K562 (cell line): Measurements from ENCODE around the gene DDX23. TPM values are rescaled to one million over a fixed set of nuclear protein-coding genes. Genes with fewer than 3 reads are reported as not detected.

Experiments used
- ATAC-seq: fragments of 200-7000 bp; cut with Tn5 transposase; 3 replicates; pipeline ENCODE4 v1.9.1; 2020; ENCODE audit warnings: moderate library complexity
- BruUV-seq: library from RNA; stranded (reverse); fragments of 400-500 nt; replicated peaks from 2 replicates; lab custom pipeline; 2021; lab: Mats Ljungman, UMichigan
- CTCF ChIA-PET: fragments of 300-600 bp; formaldehyde crosslinking; extraction: SDS; loops from one replicate; lab custom pipeline; 2021; ENCODE audit warnings: low intra/inter-chr PET ratio; lab: Yijun Ruan, JAX
- POLR2A ChIA-PET: fragments of 300-600, 350-650 bp; sonication (Branson Sonifier 250); formaldehyde crosslinking; extraction: SDS; loops from one replicate; lab custom pipeline; 2021; ENCODE audit warnings: antibody characterized with exemption, inconsistent platforms; lab: Yijun Ruan, JAX
- DNase-seq, 4 experiments: peaks; one replicate each; pipeline versions ENCODE4 v3.0.0 to v3.0.0-alpha.2; 2011 to 2018; ENCODE audit warnings: low spot score in 3 of 4, mixed read lengths in 3 of 4; ENCODE audit errors: extremely low read depth in 1 of 4
- FAIRE-seq: peaks from 2 replicates; lab custom pipeline; 2011; peaks lifted over from hg19 to GRCh38; lab: Jason Lieb, UNC
- H2AFZ ChIP-seq: 2 replicates; pipeline ENCODE4 v1.6.0; 2011; ENCODE audit warnings: low read depth, low read length, control low read depth, inconsistent platforms
- H3K27ac ChIP-seq: fragments of 200-600 bp; 3 replicates; pipeline ENCODE4 v1.8.0; 2011; ENCODE audit warnings: low read depth, mild to moderate bottlenecking, control low read depth, inconsistent platforms, low read length, moderate library complexity, mixed read lengths; ENCODE audit errors: extremely low read depth
- H3K27me3 ChIP-seq, 2 experiments: fragments of 300-600 bp in 1 of 2; 2 replicates in 1 of 2; 3 replicates in 1 of 2; pipeline versions ENCODE4 v1.6.0 to v1.8.0; 2011; ENCODE audit warnings: inconsistent platforms in 2 of 2, low read length in 2 of 2, mild to moderate bottlenecking in 1 of 2, mixed read lengths in 1 of 2, moderate library complexity in 1 of 2; ENCODE audit not compliant: control insufficient read depth in 2 of 2, insufficient read depth in 2 of 2
- H3K36me3 ChIP-seq: fragments of 300-600 bp; 3 replicates; pipeline ENCODE4 v1.8.0; 2011; ENCODE audit warnings: mild to moderate bottlenecking, low read length, inconsistent platforms; ENCODE audit not compliant: control insufficient read depth, insufficient read depth
- H3K4me1 ChIP-seq, 2 experiments: fragments of 200-600 bp in 1 of 2; replicated peaks in 1 of 2; 2 replicates in 1 of 2; 3 replicates in 1 of 2; pipeline versions ENCODE4 v1.5.1 to v1.8.0; 2011; ENCODE audit warnings: inconsistent platforms in 2 of 2, low read length in 2 of 2, mild to moderate bottlenecking in 1 of 2, mixed read lengths in 1 of 2, moderate library complexity in 1 of 2; ENCODE audit not compliant: control insufficient read depth in 2 of 2, insufficient read depth in 2 of 2
- H3K4me2 ChIP-seq: 2 replicates; pipeline ENCODE4 v1.6.1; 2011; ENCODE audit warnings: low read length, control low read depth, inconsistent platforms, mixed read lengths; ENCODE audit not compliant: insufficient read depth
- H3K4me3 ChIP-seq: fragments of 200-600 bp; sonication (generic), shearing (Covaris generic); 2 replicates; pipeline ENCODE4 v1.5.1; 2016; ENCODE audit warnings: control low read depth, inconsistent platforms
- H3K79me2 ChIP-seq: fragments of 200-600 bp; 3 replicates; pipeline ENCODE4 v1.8.0; 2011; ENCODE audit warnings: low read length, inconsistent platforms; ENCODE audit not compliant: control insufficient read depth, insufficient read depth
- H3K9ac ChIP-seq, 2 experiments: 2 replicates each; pipeline versions ENCODE4 v1.6.0 to v1.6.1; 2011; ENCODE audit warnings: low read depth in 2 of 2, low read length in 2 of 2, control low read depth in 1 of 2, inconsistent platforms in 1 of 2, mild to moderate bottlenecking in 1 of 2, mixed read lengths in 1 of 2; ENCODE audit not compliant: insufficient read depth in 1 of 2
- H3K9me1 ChIP-seq: one replicate; pipeline ENCODE4 v1.6.0; 2011; ENCODE audit warnings: inconsistent platforms, mild to moderate bottlenecking, low read length, moderate library complexity; ENCODE audit not compliant: control insufficient read depth, insufficient read depth
- H3K9me3 ChIP-seq: replicated peaks from 2 replicates; pipeline ENCODE4 v1.5.1; 2011; ENCODE audit warnings: low read depth, low read length, inconsistent platforms; ENCODE audit not compliant: control insufficient read depth, insufficient read depth
- H4K20me1 ChIP-seq: replicated peaks from 2 replicates; pipeline ENCODE4 v1.6.1; 2011; ENCODE audit warnings: low read length, inconsistent platforms, mixed read lengths; ENCODE audit not compliant: control insufficient read depth, insufficient read depth
- ELF2 ChIP-seq: fragments of 250-450 bp; sonication (Bioruptor Pico); IDR thresholded peaks from 2 replicates; pipeline ENCODE4 v1.5.0; 2021; ENCODE audit warnings: mild to moderate bottlenecking
- ETS1 ChIP-seq: conservative IDR thresholded peaks from 2 replicates; pipeline ENCODE4 v1.6.1; 2011; ENCODE audit warnings: low read depth, mild to moderate bottlenecking, low read length; ENCODE audit not compliant: control insufficient read depth
- FIP1L1 ChIP-seq: fragments of 200-400 bp; formaldehyde crosslinking; IDR thresholded peaks from 2 replicates; pipeline ENCODE4 v1.6.1; 2018; ENCODE audit warnings: mild to moderate bottlenecking, low read depth, low read length; ENCODE audit not compliant: poor library complexity, severe bottlenecking
- IRF2 ChIP-seq: sonication (generic); formaldehyde crosslinking; IDR thresholded peaks from 2 replicates; pipeline ENCODE4 v1.8.1; 2022; ENCODE audit warnings: mild to moderate bottlenecking, missing genetic modification reagents
- KAT8 ChIP-seq: fragments of 450-650 bp; IDR thresholded peaks from 2 replicates; pipeline ENCODE4 v1.6.1; 2016; ENCODE audit warnings: low read depth, mild to moderate bottlenecking
- RBM14 ChIP-seq: fragments of 200-400 bp; formaldehyde crosslinking; IDR thresholded peaks from 2 replicates; pipeline ENCODE4 v1.6.1; 2018; ENCODE audit warnings: low read depth, mild to moderate bottlenecking, low read length, moderate library complexity, borderline replicate concordance; ENCODE audit not compliant: insufficient read depth
- SPI1 ChIP-seq: IDR thresholded peaks from 2 replicates; pipeline ENCODE4 v1.6.1; 2011; ENCODE audit warnings: low read depth, low read length, control low read depth, borderline replicate concordance
- SUPT5H ChIP-seq: fragments of 450-650 bp; IDR thresholded peaks from 2 replicates; pipeline ENCODE4 v1.6.1; 2016
- TCF15 ChIP-seq: fragments of 250-450 bp; sonication (Bioruptor Pico); IDR thresholded peaks from 2 replicates; pipeline ENCODE4 v1.8.0; 2022; ENCODE audit warnings: moderate library complexity, mild to moderate bottlenecking, inconsistent platforms
- XRCC4 ChIP-seq: IDR thresholded peaks from one replicate; pipeline ENCODE4 v1.6.1; 2011; ENCODE audit not compliant: insufficient read depth, insufficient read length; ENCODE audit errors: extremely low read depth
- ZBTB26 ChIP-seq: fragments of 450-650 bp; formaldehyde crosslinking; IDR thresholded peaks from 2 replicates; pipeline ENCODE4 v1.4.0; 2022; ENCODE audit warnings: missing genetic modification characterization
- ZBTB9 ChIP-seq: fragments of 450-650 bp; formaldehyde crosslinking; IDR thresholded peaks from 2 replicates; pipeline ENCODE4 v1.4.0; 2020; ENCODE audit warnings: mild to moderate bottlenecking, moderate library complexity
- ZNF41 ChIP-seq: fragments of 250-450 bp; sonication (Bioruptor Pico); conservative IDR thresholded peaks from 2 replicates; pipeline ENCODE4 v1.4.0; 2020; ENCODE audit warnings: mild to moderate bottlenecking
- ZNF79 ChIP-seq: fragments of 250-450 bp; sonication (Bioruptor Pico); IDR thresholded peaks from 2 replicates; pipeline ENCODE4 v1.4.0; 2020; ENCODE audit warnings: low read depth, mild to moderate bottlenecking, moderate library complexity
- ZSCAN29 ChIP-seq: fragments of 450-650 bp; IDR thresholded peaks from 2 replicates; pipeline ENCODE4 v1.6.1; 2017
- WGBS: fragments of 100-300 bp; shearing (Covaris generic); methylation state at CpG from one replicate; pipeline ENCODE4 v1.1.6; 2016; ENCODE audit warnings: low coverage, mixed read lengths; ENCODE audit not compliant: insufficient coverage; ENCODE audit errors: missing lambda C conversion rate; 5-methylcytosine and 5-hydroxymethylcytosine counted together
- in situ Hi-C: fragments of 300-500 bp; cut with MboI; formaldehyde crosslinking; loops from 4 replicates; pipeline ENCODE4 v1.15.0; 2018; ENCODE audit warnings: inconsistent platforms, mixed read lengths
- intact Hi-C: fragments of 100-400 bp; cut with micrococcal nuclease; formaldehyde crosslinking; loops from 2 replicates; pipeline ENCODE4 v1.14.2; 2022
- polyA plus RNA-seq, 8 experiments: library from polyadenylated mRNA; depleted of rRNA in 4 of 8; stranded (reverse) in 5 of 8; unstranded in 3 of 8; fragments of >200 nt; fragmentation: Nextera tagmentation in 2 of 8; fragmentation: Illumina TruSeq in 1 of 8; extraction: Ambion mirVana in 2 of 8; extraction: Trizol in 1 of 8; gene quantifications; 2 replicates each; pipeline versions ENCODE4 v1.2.1 to v1.2.3, GENCODE V29; 2011 to 2014; ENCODE audit warnings: inconsistent platforms in 1 of 8, missing spikeins in 1 of 8
- total RNA-seq, 7 experiments: library from RNA; depleted of rRNA in 6 of 7; stranded (reverse); fragments of >200 nt in 6 of 7; fragmentation: Illumina TruSeq in 2 of 7; extraction: Trizol in 2 of 7; gene quantifications; 2 replicates each; pipeline versions ENCODE4 v1.2.1 to v1.2.3, GENCODE V29; 2011 to 2021; ENCODE audit warnings: low replicate concordance in 1 of 7

DDX23 gene
- total and polyA plus RNA-seq, 9 of the 15 experiments (the other 6 are each of a cell fraction or from before 2014, with no cell fraction given) = 32.4 to 138 (median 104) TPM

- no peaks in the 10 kb centered on the region for H3K36me3 ChIP-seq
- no peaks in the 10 kb centered on the region for H3K79me2 ChIP-seq
- WGBS = 48% methylated on average over 3 of the region's 3 CpGs
Observed at GRCh38 chr12:48807981-48808380, 44.0 kb downstream of the DDX23 start.

GRCh38 chr12:48803675-48804074 is 48.3 kb downstream of the DDX23 start:
- Histone ChIP-seq H3K27me3 (peaks cover 7 to 15% of the 10 kb centered on the region in 2 experiments), H2AFZ (no peak overlapping the region), H3K79me2 (no peaks in the 10 kb centered on the region), H3K27ac (no peak overlapping the region), H3K9me3 (no peaks in the 10 kb centered on the region), H4K20me1 (peaks cover 4% of the 10 kb centered on the region; the same call in 1 of the 2 replicates), H3K4me3 (no peak overlapping the region), H3K9ac (no peak overlapping the region), H3K4me1 (peaks cover 0 to 10% of the 10 kb centered on the region in 2 experiments; a peak in 2 of 5 replicates), H3K4me2 (no peak overlapping the region), H3K36me3 (no peaks in the 10 kb centered on the region), H3K9me1 (no peaks in the 10 kb centered on the region)
- intact Hi-C loops = no loop called here
- ATAC-seq (no peak), FAIRE-seq (no peak), DNase-seq (no peak)
- 5% methylated on average over 1 of the region's 1 CpG for WGBS
- ChIA-PET POLR2A (no interaction called here), CTCF (no interaction called here)
- no TSS peak for BruUV-seq
- in situ Hi-C loops = no loop called here
- TF ChIP-seq ZSCAN29 = no peak
- no peak for TF ChIP-seq ELF2
- TF ChIP-seq ZBTB9 (CRISPR knock-in tag) = no peak
- no peak for TF ChIP-seq SPI1
- TF ChIP-seq ZNF79 (CRISPR knock-in tag) = no peak
- TF ChIP-seq ZNF41 (CRISPR knock-in tag) = no peak
- no peak for TF ChIP-seq KAT8
- no peak for TF ChIP-seq TCF15 (CRISPR knock-in tag)
- no peak for TF ChIP-seq RBM14
- no peak for TF ChIP-seq ZBTB26 (CRISPR knock-in tag)
- no peak for TF ChIP-seq ETS1

More at GRCh38 chr12:48807981-48808380, 44.0 kb downstream of the DDX23 start:
- Histone ChIP-seq H3K27me3 (no peaks in the 10 kb centered on the region; a peak in 1 of 5 replicates), H3K4me2 (no peak overlapping the region), H3K9me3 (no peaks in the 10 kb centered on the region), H3K27ac (no peak overlapping the region), H3K9ac (no peak overlapping the region)
- POLR2A ChIA-PET = no interaction called here
- no peak for DNase-seq
- BruUV-seq = no TSS peak
- CTCF ChIA-PET = no interaction called here
- intact Hi-C loops = no loop called here
- no peak for FAIRE-seq
- TF ChIP-seq SUPT5H (no peak), XRCC4 (no peak), FIP1L1 (no peak), IRF2 (CRISPR knock-in tag) (no peak)
- TF ChIP-seq, all 486 proteins: peak for 0
- Histone ChIP-seq H2AFZ (no peak overlapping the region), H3K4me1 (no peaks in the 10 kb centered on the region), H3K9me1 (no peaks in the 10 kb centered on the region), H3K4me3 (no peak overlapping the region), H4K20me1 (no peaks in the 10 kb centered on the region)
- ATAC-seq = no peak
- in situ Hi-C loops = no loop called here
